ENCODE data around the gene COPS2. TPM values are rescaled to one million over a fixed set of nuclear protein-coding genes. Genes with fewer than 3 reads are reported as not detected.

The COPS2 gene
- total RNA-seq, 4 donors from 2014 or later, result 85.0 to 108 (median 96.9) TPM

DNA sequence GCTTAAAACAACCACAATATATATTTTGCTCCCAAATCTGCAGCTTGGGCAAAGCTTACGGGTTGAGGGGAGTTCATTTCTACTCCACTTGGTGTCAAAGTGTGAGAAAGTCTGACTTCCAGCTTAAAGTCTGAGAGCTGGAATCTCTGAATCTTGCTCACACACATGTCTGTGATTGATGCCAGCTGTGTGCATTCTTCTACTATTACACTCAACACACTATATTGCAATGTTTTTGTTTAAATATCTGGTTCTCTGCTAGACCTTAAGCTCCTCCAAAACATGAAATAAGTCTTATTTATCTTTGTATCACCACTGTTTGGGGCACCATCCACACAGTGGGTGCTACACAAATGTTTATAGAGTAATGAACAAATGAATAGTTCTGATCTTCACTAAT, 72.4 kb downstream of the COPS2 start:
- TF ChIP-seq CTCF (IDR thresholded peaks at IDR 0.05; ENCODE audit: low read depth), result no peak

DNA sequence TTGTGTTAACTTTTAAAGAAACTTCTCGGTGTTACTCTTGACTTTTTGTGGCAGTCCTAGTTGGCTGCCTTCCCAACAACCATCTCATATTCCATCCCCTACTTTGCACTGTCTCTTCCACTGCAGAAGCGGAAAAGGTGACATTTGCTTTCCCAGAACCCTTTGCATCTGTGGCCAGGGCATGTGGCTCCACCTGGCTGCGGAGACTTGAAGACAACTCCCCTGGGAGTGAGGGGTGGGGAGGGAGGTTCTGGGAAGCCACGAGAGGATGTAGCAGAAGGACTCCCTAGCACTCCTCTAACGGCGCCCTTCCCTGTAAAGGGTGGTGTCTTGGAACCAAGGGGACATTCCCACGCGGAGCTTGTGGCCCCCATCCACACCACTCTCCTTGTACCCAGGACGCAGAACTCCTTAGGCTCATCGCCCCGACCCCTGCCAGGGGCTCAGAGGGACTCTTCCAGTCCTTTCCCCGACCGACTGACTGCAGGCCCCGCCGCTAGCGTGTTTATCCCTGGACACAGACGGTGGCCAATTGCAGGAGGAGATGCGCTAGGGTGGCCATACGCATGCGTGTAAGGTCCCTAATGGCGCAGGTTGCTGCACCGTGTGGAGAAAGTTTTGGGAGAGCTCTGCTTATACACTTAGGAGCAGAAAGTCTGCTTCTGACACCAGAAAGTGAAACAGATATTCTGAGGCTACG, 75.9 kb downstream of the COPS2 start:
- no peak for TF ChIP-seq CTCF (IDR thresholded peaks at IDR 0.05; ENCODE audit: low read depth)

DNA sequence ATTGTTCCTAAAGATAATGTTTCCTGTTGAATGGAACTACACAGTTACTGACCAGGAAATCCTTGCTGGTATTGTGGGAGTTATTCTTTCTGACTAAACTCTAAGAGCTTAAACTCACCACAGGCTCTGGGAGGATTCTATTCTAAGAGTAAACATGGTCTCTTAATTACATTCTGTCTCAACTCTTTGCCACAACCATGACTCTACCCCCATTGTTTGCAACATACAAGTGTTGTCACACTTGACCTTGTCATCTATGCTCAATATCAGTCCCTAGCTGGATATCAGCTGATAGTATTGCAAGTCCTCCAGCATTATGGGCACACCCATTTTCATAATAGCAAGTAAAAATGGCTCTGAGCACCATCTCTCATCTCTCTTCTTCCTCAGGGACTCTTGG, 79.5 kb downstream of the COPS2 start:
- TF ChIP-seq CTCF (IDR thresholded peaks at IDR 0.05; ENCODE audit: low read depth), result no peak

Small RNAs within 50 kb of the gene (small RNA-seq; reads per million reads assigned to genes)
- gene MIR4716 (not detected), gene RF00019 (0.49 reads per million), gene RN7SL307P (not detected)

Other genes starting within 250 kb of the COPS2 start
- gene SHC4, start 191.7 kb downstream of the COPS2 start, total RNA-seq, result under 1 TPM in 2 of 4 donors, not detected in 2; 0.38 to 0.85 TPM
- gene SECISBP2L, start 109.2 kb downstream of the COPS2 start, total RNA-seq, result 10 to 100 TPM; 54.1 to 96.9 (median 64.9) TPM
- 10 to 100 TPM; 14.7 to 37.1 (median 24.0) TPM for gene GALK2, start 14.6 kb upstream of the COPS2 start, total RNA-seq